IMR-90 (cell line): ENCODE measurements around the gene REEP2. TPM values are rescaled to one million over a fixed set of nuclear protein-coding genes. Genes with fewer than 3 reads are reported as not detected.

Experiments
- ATAC-seq: fragments of 200-7000 bp; cut with Tn5 transposase; 2 replicates; pipeline ENCODE4 v1.9.1; 2020; ENCODE audit warnings: low read depth, mild to moderate bottlenecking, moderate library complexity
- BruUV-seq: library from RNA; stranded (reverse); fragments of 400-500 nt; replicated peaks from 2 replicates; lab custom pipeline; 2021; lab: Mats Ljungman, UMichigan
- CTCF ChIA-PET: fragments of 300-600 bp; formaldehyde crosslinking; extraction: SDS; loops from one replicate; lab custom pipeline; 2021; ENCODE audit warnings: antibody characterized with exemption; lab: Yijun Ruan, JAX
- POLR2A ChIA-PET: fragments of 300-600 bp; sonication (Branson Sonifier 250); formaldehyde crosslinking; loops from one replicate; lab custom pipeline; 2022; ENCODE audit warnings: antibody characterized with exemption; ENCODE audit not compliant: unreplicated experiment; lab: Charles Lee
- DNase-seq: peaks from one replicate; pipeline ENCODE4 v3.0.0; 2013
- H2AFZ ChIP-seq: replicated peaks from 2 replicates; pipeline ENCODE3; 2013; ENCODE audit warnings: low read length, mild to moderate bottlenecking; ENCODE audit not compliant: poor library complexity
- H2AK5ac ChIP-seq: 2 replicates; pipeline ENCODE4 v1.6.1; 2013; ENCODE audit warnings: low read depth, low read length, inconsistent platforms
- H2AK9ac ChIP-seq: replicated peaks from 2 replicates; pipeline ENCODE3; 2013; ENCODE audit warnings: mild to moderate bottlenecking, low read depth, low read length, moderate library complexity; ENCODE audit not compliant: poor library complexity
- H2BK120ac ChIP-seq: 2 replicates; pipeline ENCODE4 v1.6.1; 2013; ENCODE audit warnings: low read depth, low read length, inconsistent platforms
- H2BK15ac ChIP-seq: 3 replicates; pipeline ENCODE4 v1.6.1; 2013; ENCODE audit warnings: low read depth, low read length, inconsistent platforms
- H2BK20ac ChIP-seq: 2 replicates; pipeline ENCODE4 v1.6.1; 2013; ENCODE audit warnings: low read depth, mild to moderate bottlenecking, inconsistent platforms, low read length, moderate library complexity
- H2BK5ac ChIP-seq: 2 replicates; pipeline ENCODE4 v1.6.1; 2013; ENCODE audit warnings: mild to moderate bottlenecking, low read depth, low read length, inconsistent platforms; ENCODE audit not compliant: poor library complexity, severe bottlenecking
- H3K14ac ChIP-seq: replicated peaks from 2 replicates; pipeline ENCODE4 v1.6.1; 2013; ENCODE audit warnings: low read depth, low read length, inconsistent platforms
- H3K18ac ChIP-seq: 2 replicates; pipeline ENCODE4 v1.6.1; 2013; ENCODE audit warnings: low read depth, low read length, control low read depth
- H3K23ac ChIP-seq: 2 replicates; pipeline ENCODE4 v1.6.1; 2013; ENCODE audit warnings: low read depth, low read length, inconsistent platforms
- H3K27ac ChIP-seq: 2 replicates; pipeline ENCODE4 v1.5.1; 2013; ENCODE audit warnings: mild to moderate bottlenecking, control low read depth, low read length; ENCODE audit not compliant: insufficient read depth
- H3K27me3 ChIP-seq: 2 replicates; pipeline ENCODE4 v1.6.1; 2013; ENCODE audit warnings: low read length; ENCODE audit not compliant: control insufficient read depth, insufficient read depth
- H3K36me3 ChIP-seq: 2 replicates; pipeline ENCODE4 v1.6.1; 2013; ENCODE audit warnings: low read length, mixed read lengths; ENCODE audit not compliant: control insufficient read depth, insufficient read depth
- H3K4ac ChIP-seq: 2 replicates; pipeline ENCODE4 v1.6.1; 2013; ENCODE audit warnings: low read depth, low read length, inconsistent platforms
- H3K4me1 ChIP-seq: 2 replicates; pipeline ENCODE4 v1.6.1; 2013; ENCODE audit warnings: low read length, mixed read lengths; ENCODE audit not compliant: control insufficient read depth, insufficient read depth
- H3K4me2 ChIP-seq: 2 replicates; pipeline ENCODE4 v1.6.1; 2013; ENCODE audit warnings: low read depth, mild to moderate bottlenecking, control low read depth, low read length, moderate library complexity
- H3K4me3 ChIP-seq: 2 replicates; pipeline ENCODE4 v1.5.1; 2013; ENCODE audit warnings: low read depth, mild to moderate bottlenecking, control low read depth, low read length, moderate library complexity; ENCODE audit not compliant: insufficient read depth
- H3K56ac ChIP-seq: 2 replicates; pipeline ENCODE4 v1.6.1; 2013; ENCODE audit warnings: low read length, inconsistent platforms; ENCODE audit not compliant: insufficient read depth; ENCODE audit errors: extremely low read depth
- H3K79me1 ChIP-seq, 2 experiments: 2 replicates each; pipeline ENCODE4 v1.6.1; 2013; ENCODE audit warnings: low read length in 2 of 2, inconsistent platforms in 1 of 2, low read depth in 1 of 2
- H3K9ac ChIP-seq: 2 replicates; pipeline ENCODE4 v1.6.1; 2013; ENCODE audit warnings: low read depth, low read length, control low read depth
- H3K9me1 ChIP-seq: 2 replicates; pipeline ENCODE4 v1.6.1; 2013; ENCODE audit warnings: low read length, inconsistent platforms; ENCODE audit not compliant: insufficient read depth
- H3K9me3 ChIP-seq: 2 replicates; pipeline ENCODE4 v1.6.1; 2013; ENCODE audit warnings: low read length; ENCODE audit not compliant: control insufficient read depth, insufficient read depth
- H4K20me1 ChIP-seq: 2 replicates; pipeline ENCODE4 v1.6.1; 2013; ENCODE audit warnings: low read length, inconsistent platforms; ENCODE audit not compliant: insufficient read depth
- H4K5ac ChIP-seq: 2 replicates; pipeline ENCODE4 v1.6.1; 2013; ENCODE audit warnings: mild to moderate bottlenecking, low read depth, low read length, control low read depth
- H4K8ac ChIP-seq, 2 experiments: 2 replicates each; pipeline ENCODE4 v1.6.1; 2013; ENCODE audit warnings: low read depth in 2 of 2, low read length in 2 of 2, control low read depth in 1 of 2, inconsistent platforms in 1 of 2
- H4K91ac ChIP-seq: 2 replicates; pipeline ENCODE4 v1.6.1; 2013; ENCODE audit warnings: low read depth, low read length, inconsistent platforms; ENCODE audit not compliant: insufficient read depth
- CEBPB ChIP-seq: IDR thresholded peaks from 2 replicates; pipeline ENCODE4 v1.6.1; 2012; ENCODE audit warnings: low read depth, low read length, improper control_type of control experiment
- FOS ChIP-seq: fragments of 150-350 bp; IDR thresholded peaks from 2 replicates; pipeline ENCODE4 v1.6.1; 2016; ENCODE audit warnings: low read depth, low read length
- MAFK ChIP-seq: IDR thresholded peaks from 2 replicates; pipeline ENCODE4 v1.6.1; 2012; ENCODE audit warnings: low read depth, low read length, improper control_type of control experiment
- POLR2A ChIP-seq: IDR thresholded peaks from 2 replicates; pipeline ENCODE4 v1.6.1; 2012; ENCODE audit warnings: mild to moderate bottlenecking, low read depth, low read length
- SMC3 ChIP-seq: fragments of 150-350 bp; IDR thresholded peaks from 2 replicates; pipeline ENCODE4 v1.6.1; 2016; ENCODE audit warnings: low read depth, mild to moderate bottlenecking, antibody characterized with exemption, low read length, moderate library complexity
- WGBS, 2 experiments: methylation state at CpG; one replicate each; pipeline versions ENCODE4 v1.1.5 to v1.1.7; 2013; ENCODE audit warnings: missing lambda C conversion rate in 2 of 2; ENCODE audit not compliant: insufficient read length in 1 of 2; ENCODE audit errors: extremely low coverage in 2 of 2; 5-methylcytosine and 5-hydroxymethylcytosine counted together
- dilution Hi-C: fragments of 300-500 bp; cut with HindIII; formaldehyde crosslinking; loops from one replicate; pipeline ENCODE4 v1.14.3; 2018; ENCODE audit warnings: low sequenced_read_pairs; ENCODE audit not compliant: unreplicated experiment
- in situ Hi-C: fragments of 300-500 bp; cut with MboI; formaldehyde crosslinking; loops from 3 replicates; pipeline ENCODE4 v1.14.3; 2019; ENCODE audit warnings: low sequenced_read_pairs, inconsistent platforms, mixed read lengths
- intact Hi-C: fragments of 100-400 bp; cut with micrococcal nuclease; formaldehyde crosslinking; loops from 2 replicates; pipeline ENCODE4 v1.10.0; 2022
- polyA plus RNA-seq, 3 experiments: library from polyadenylated mRNA; depleted of rRNA; stranded (reverse); fragments of >200 nt; gene quantifications; 2 replicates each; pipeline ENCODE4 v1.2.3, GENCODE V29; 2012; ENCODE audit warnings: low replicate concordance in 1 of 3
- total RNA-seq: library from RNA; depleted of rRNA; stranded (reverse); fragments of >200 nt; gene quantifications from 2 replicates; pipeline ENCODE4 v1.2.3, GENCODE V29; 2012
- TF ChIP-seq, protein P1 (sequence below): conservative IDR thresholded peaks from 2 replicates; pipeline ENCODE4 v1.5.1; 2012; ENCODE audit warnings: mild to moderate bottlenecking, low read depth, low read length, improper control_type of control experiment
- TF ChIP-seq, protein P2 (sequence below): fragments of 150-350 bp; IDR thresholded peaks from 2 replicates; pipeline ENCODE4 v1.6.1; 2017; ENCODE audit warnings: mild to moderate bottlenecking, antibody characterized with exemption, low read length, low read depth
- TF ChIP-seq, protein P3 (sequence below): fragments of 150-350 bp; IDR thresholded peaks from 2 replicates; pipeline ENCODE4 v1.6.1; 2016; ENCODE audit warnings: low read depth, mild to moderate bottlenecking, low read length, moderate library complexity, borderline replicate concordance

Gene REEP2
- total and polyA plus RNA-seq, 2 of the 4 experiments (the other 2 are of a cell fraction): 12.4 to 17.0 TPM

DNA sequence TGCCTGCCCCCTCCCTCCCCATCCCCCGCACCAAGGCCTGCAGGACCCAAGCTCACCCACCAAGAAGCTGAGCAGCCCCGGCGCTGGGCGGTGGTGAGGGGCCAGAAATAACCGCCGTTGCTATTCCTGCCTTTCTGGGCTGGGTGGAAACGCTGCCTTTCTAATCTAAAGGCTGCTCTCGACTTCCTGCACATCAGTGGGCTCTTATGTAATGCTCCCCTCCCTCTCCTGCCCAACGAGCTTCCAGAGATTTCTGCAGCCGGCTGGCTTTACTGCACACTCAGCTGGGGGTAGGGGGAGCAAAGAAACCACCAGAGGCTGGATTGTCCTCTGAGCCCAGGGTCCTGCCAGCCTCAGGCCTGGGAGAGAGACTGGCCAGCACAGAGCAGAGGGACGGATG lies 19.5 kb downstream of the REEP2 start:
- ATAC-seq (no peak), DNase-seq (no peak)
- no peak overlapping the region for H3K56ac ChIP-seq
- H4K5ac ChIP-seq: no peak overlapping the region
- H2AK5ac ChIP-seq: no peak overlapping the region
- H4K20me1 ChIP-seq: no peaks in the 10 kb centered on the region
- H4K8ac ChIP-seq: no peak overlapping the region
- no peak overlapping the region for H3K27ac ChIP-seq
- no TSS peak for BruUV-seq
- H2BK15ac ChIP-seq: no peak overlapping the region
- no peak overlapping the region for H3K4me2 ChIP-seq
- H3K4me3 ChIP-seq: no peak overlapping the region
- dilution Hi-C loops: no loop called here
- POLR2A ChIA-PET: no interaction called here
- no peak overlapping the region for H3K14ac ChIP-seq
- no peaks in the 10 kb centered on the region for H3K9me3 ChIP-seq
- H3K9ac ChIP-seq: no peak overlapping the region
- peaks cover 13% of the 10 kb centered on the region for H3K27me3 ChIP-seq
- peaks cover 1% of the 10 kb centered on the region; the same call in 1 of the 2 replicates for H3K4me1 ChIP-seq
- peaks cover 2 to 3% of the 10 kb centered on the region in 2 experiments; a peak in 2 of 4 replicates for H3K79me1 ChIP-seq
- no peaks in the 10 kb centered on the region for H3K36me3 ChIP-seq
- H2AFZ ChIP-seq: no peak overlapping the region
- H2BK20ac ChIP-seq: no peak overlapping the region
- CTCF ChIA-PET: no interaction called here
- H3K9me1 ChIP-seq: peaks cover 3% of the 10 kb centered on the region; the same call in 1 of the 2 replicates
- in situ Hi-C loops: no loop called here
- H4K91ac ChIP-seq: no peak overlapping the region
- no peak overlapping the region for H2BK5ac ChIP-seq
- H3K4ac ChIP-seq: no peak overlapping the region
- no peak overlapping the region for H2BK120ac ChIP-seq
- TF ChIP-seq POLR2A: no peak
- TF ChIP-seq, protein P1, sequence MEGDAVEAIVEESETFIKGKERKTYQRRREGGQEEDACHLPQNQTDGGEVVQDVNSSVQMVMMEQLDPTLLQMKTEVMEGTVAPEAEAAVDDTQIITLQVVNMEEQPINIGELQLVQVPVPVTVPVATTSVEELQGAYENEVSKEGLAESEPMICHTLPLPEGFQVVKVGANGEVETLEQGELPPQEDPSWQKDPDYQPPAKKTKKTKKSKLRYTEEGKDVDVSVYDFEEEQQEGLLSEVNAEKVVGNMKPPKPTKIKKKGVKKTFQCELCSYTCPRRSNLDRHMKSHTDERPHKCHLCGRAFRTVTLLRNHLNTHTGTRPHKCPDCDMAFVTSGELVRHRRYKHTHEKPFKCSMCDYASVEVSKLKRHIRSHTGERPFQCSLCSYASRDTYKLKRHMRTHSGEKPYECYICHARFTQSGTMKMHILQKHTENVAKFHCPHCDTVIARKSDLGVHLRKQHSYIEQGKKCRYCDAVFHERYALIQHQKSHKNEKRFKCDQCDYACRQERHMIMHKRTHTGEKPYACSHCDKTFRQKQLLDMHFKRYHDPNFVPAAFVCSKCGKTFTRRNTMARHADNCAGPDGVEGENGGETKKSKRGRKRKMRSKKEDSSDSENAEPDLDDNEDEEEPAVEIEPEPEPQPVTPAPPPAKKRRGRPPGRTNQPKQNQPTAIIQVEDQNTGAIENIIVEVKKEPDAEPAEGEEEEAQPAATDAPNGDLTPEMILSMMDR: no peak
- no peak for TF ChIP-seq FOS
- TF ChIP-seq, protein P2, sequence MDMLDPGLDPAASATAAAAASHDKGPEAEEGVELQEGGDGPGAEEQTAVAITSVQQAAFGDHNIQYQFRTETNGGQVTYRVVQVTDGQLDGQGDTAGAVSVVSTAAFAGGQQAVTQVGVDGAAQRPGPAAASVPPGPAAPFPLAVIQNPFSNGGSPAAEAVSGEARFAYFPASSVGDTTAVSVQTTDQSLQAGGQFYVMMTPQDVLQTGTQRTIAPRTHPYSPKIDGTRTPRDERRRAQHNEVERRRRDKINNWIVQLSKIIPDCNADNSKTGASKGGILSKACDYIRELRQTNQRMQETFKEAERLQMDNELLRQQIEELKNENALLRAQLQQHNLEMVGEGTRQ: no peak
- TF ChIP-seq SMC3: no peak
- TF ChIP-seq, protein P3, sequence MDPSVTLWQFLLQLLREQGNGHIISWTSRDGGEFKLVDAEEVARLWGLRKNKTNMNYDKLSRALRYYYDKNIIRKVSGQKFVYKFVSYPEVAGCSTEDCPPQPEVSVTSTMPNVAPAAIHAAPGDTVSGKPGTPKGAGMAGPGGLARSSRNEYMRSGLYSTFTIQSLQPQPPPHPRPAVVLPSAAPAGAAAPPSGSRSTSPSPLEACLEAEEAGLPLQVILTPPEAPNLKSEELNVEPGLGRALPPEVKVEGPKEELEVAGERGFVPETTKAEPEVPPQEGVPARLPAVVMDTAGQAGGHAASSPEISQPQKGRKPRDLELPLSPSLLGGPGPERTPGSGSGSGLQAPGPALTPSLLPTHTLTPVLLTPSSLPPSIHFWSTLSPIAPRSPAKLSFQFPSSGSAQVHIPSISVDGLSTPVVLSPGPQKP: no peak
- TF ChIP-seq CEBPB: no peak
- TF ChIP-seq MAFK: no peak
- no peak overlapping the region for H2AK9ac ChIP-seq
- no peak overlapping the region for H3K18ac ChIP-seq
- no CpG with 5 or more reads among the region's 11 CpGs for WGBS, 2 experiments
- H3K23ac ChIP-seq: no peak overlapping the region
- intact Hi-C loops: no loop called here
